KOPT-K1 (cell line): ENCODE measurements around the gene MAPK7.

ENCODE experiments used
- H3K27ac ChIP-seq: fragments of 200-600 bp; sonication (generic); 2 replicates; pipeline ENCODE4 v1.5.1; 2016; ENCODE audit warnings: antibody characterized with exemption, mild to moderate bottlenecking, low read depth, low read length; ENCODE audit not compliant: poor library complexity, severe bottlenecking
- H3K36me3 ChIP-seq: fragments of 200-600 bp; sonication (generic); 2 replicates; pipeline ENCODE4 v1.5.1; 2017; ENCODE audit warnings: antibody characterized with exemption, mild to moderate bottlenecking, low read length, moderate library complexity; ENCODE audit not compliant: insufficient read depth
- H3K9me3 ChIP-seq: fragments of 200-600 bp; sonication (generic); 2 replicates; pipeline ENCODE4 v1.5.1; 2017; ENCODE audit warnings: antibody characterized with exemption, low read length, mild to moderate bottlenecking; ENCODE audit not compliant: insufficient read depth, poor library complexity, severe bottlenecking

MAPK7 gene

DNA sequence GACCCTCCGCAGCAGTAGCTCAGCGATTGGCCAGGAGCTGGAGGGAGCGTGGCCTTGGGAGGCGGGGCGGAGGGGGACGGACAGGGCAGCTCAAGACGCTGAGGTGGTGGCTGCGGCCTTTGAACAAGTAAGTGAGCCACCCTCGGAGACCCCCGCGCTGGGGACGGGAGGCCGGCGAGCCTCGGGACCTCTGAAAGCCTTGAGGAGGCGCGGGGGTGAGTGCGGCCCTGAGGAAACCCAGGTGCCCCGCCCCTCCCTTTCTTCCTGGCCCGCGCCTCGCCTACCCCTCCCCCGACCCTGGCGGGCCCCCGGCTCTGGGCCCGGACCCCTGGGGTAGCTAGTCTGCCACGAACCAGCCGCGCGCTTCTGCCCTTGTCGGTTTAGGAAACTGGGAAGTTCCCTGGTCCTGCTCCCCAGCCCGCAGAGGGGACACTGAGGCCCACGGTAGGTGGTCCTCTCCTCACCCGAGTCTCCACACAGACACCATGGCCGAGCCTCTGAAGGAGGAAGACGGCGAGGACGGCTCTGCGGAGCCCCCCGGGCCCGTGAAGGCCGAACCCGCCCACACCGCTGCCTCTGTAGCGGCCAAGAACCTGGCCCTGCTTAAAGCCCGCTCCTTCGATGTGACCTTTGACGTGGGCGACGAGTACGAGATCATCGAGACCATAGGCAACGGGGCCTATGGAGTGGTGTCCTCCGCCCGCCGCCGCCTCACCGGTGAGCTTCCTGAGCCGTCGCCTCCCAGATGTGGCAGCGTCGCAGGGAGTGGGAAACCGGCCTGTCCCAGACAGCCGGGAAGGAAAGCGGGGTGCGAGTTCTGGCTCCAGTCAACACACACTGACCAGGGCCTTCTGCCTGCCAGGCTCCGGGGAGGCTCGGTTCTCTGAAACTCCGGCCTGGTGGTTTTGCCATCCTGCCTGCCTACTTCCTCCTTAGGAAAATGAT, at the start of gene MAPK7:
MAPK7 (plus strand) TSS at position 83 of the 945 bp plus-strand sequence; CDS start at position 486, 403 bp downstream.
- Histone ChIP-seq H3K9me3 (no peaks in the 10 kb centered on the region), H3K36me3 (peaks cover 42% of the 10 kb centered on the region), H3K27ac (peak within 1 kb of the TSS; percentile 73)

DNA sequence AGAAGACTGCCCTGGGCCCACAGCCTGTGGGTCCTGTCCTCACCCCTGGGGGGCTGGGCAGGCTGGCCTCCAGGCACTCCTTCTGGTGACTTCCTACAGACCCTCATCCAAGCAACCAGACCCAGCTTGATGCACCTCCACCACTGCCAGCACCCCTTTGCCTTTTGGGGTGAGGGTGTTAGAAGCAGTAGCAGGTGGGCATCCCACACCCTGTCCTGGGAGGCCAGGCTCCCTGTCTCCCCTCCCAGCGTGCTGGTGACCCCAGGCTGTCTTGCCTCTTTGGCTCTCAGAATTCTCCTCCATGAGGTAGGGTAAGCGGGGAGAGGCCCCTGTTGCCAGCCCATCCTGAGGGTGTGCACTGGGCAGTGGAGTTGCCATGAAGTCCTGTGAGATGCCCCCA, 49.2 kb upstream of the MAPK7 start:
- no peak overlapping the region for H3K27ac ChIP-seq
- H3K36me3 ChIP-seq = no peaks in the 10 kb centered on the region
- H3K9me3 ChIP-seq = peaks cover 9% of the 10 kb centered on the region

DNA sequence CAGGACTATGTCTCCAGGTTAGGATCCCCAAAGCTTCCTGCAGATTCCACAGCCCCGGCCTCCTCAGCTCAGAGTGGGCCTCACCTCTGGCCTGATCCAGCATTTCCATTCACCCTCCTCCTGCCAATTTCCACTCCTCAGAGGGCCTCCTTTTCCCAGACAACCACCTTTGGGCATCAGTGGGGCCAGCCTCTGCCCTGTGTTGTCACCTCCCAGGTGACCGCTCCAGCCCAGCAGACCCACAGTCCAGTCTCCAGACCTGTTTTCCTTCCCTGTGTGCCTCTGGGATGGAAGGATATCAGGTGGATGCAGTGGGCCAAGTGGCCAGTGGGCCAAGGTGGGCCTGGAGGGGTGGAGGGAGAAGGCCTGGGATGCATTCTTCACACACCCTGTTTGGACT, 48.5 kb upstream of the MAPK7 start:
- no peak overlapping the region for H3K27ac ChIP-seq
- H3K9me3 ChIP-seq = peaks cover 9% of the 10 kb centered on the region
- no peaks in the 10 kb centered on the region for H3K36me3 ChIP-seq

DNA sequence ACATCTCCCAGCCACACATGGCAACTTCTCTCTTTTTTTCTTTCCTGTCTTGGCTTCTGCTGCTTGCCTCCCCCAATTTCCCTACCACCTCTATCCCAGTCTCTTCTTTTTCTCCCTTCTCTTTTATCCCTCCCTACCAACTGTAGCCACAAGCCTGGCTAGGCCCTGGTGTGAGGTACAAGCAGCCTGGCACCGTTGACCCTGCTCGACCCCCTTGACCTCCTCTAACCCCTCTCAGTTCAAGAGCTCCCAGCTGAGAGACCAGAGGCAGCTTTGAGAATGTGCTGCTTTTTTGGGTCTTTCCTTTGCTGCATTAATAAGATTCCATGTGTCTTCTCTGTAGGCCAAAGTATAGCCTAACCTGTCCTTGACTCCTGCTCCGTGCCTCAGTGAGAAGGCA, 48.0 kb upstream of the MAPK7 start:
- Histone ChIP-seq H3K27ac (no peak overlapping the region), H3K36me3 (no peaks in the 10 kb centered on the region), H3K9me3 (peaks cover 7% of the 10 kb centered on the region)

DNA sequence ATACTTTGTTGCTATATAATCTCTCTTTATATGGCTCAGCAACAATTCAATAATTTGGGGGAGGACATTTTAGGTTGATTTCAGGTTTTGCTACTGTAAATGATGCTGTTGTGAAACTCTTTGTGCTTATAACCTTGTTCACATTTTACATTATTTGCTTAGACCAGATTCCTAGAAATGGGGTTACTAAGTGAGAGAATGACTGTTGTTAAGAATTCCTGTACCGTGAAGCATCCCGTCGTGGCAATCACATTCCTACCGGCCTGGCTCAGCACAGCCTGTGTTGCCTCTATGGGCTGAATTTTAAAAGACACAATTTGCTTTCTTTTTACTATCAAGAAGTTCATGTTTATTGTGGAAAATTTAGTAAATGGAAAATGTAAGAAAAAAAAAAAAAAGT, 47.2 kb upstream of the MAPK7 start:
- no peaks in the 10 kb centered on the region for H3K9me3 ChIP-seq
- H3K36me3 ChIP-seq = no peaks in the 10 kb centered on the region
- no peak overlapping the region for H3K27ac ChIP-seq

DNA sequence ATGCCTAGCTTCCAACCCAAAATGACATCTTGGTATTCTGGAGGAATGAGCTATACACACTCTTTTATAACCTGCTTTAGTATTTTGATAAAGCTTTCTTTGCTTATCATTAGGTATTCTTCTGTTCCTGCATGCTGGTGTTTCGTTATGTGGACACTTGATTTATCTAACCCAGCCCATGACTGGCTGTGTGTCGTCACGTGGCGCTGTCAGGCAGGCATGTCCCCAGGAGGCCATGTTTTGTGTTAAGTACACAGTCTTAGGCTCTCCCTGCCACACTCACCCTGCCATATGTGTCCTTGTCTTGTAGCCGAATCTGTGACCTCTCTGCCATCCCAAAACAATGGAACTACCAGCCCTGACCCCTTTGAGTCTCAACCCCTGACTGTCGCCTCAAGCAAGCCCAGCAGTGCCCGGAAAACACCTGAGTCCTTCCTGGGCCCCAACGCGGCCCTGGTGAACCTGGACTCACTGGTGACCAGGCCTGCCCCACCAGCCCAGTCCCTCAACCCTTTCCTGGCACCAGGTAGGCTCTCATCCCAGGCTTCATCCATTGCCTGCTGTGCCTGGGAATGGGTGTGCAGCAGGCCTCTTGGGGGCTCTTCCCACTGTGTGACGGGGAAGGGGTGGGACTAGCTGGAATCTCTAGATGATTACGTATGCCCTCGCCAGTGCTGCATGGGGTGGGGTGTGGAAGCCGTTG, 46.6 kb upstream of the MAPK7 start:
- no peak overlapping the region for H3K27ac ChIP-seq
- H3K9me3 ChIP-seq = no peaks in the 10 kb centered on the region
- no peaks in the 10 kb centered on the region for H3K36me3 ChIP-seq

DNA sequence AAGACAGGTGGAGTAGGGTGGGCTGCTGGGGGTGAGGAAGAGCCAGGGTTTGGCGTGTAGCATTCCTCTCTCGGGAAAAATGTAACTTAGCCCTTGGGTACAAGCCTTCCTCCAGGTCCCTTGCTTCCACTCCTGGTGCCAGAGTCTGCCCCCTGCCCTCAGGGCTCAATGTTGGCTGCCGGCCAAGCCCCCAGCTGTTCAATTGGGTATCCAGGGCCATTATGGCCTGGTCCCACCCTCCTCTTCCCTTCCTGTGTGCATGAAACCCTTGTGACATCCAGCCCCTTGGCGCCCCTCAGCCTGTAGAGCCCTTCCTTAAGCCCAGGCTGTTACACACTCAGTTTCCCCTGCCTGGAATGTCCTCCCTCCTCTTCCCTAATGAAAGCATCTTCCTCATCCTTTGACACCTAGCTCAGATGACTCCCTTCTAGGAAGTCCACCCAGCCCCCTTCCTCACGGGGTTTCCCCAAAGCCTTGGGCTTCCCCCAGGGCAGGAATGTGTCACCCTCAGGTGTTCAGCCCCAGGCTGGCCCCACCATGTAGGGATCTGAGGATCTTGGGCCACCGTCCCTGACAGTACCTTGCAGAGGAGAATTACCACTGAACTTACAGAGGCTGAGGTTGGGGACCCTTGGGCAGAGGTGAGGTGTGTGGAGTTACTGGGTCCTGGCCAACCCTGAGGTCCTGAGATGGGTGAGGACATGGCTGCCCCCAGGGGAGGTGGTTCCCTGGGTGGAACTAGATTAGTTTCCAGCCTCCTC, 45.7 kb upstream of the MAPK7 start:
- H3K36me3 ChIP-seq = no peaks in the 10 kb centered on the region
- no peaks in the 10 kb centered on the region for H3K9me3 ChIP-seq
- no peak overlapping the region for H3K27ac ChIP-seq

DNA sequence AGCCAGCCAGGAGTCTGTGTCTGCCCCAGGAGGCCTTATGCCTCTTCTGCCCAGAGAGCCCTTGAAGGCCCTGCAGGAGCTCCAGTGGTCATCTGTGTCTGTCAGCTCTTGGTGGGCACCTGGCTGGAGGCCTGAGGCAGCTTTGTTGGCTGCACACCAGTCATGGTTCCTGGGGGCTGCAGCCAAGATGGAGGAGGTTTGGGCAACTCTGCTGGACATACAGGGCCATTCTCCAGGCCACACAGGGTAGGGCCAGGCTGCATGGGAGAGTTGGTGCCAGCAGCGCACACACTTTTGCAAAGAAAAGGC, 45.2 kb upstream of the MAPK7 start:
- Histone ChIP-seq H3K36me3 (no peaks in the 10 kb centered on the region), H3K9me3 (no peaks in the 10 kb centered on the region), H3K27ac (no peak overlapping the region)

DNA sequence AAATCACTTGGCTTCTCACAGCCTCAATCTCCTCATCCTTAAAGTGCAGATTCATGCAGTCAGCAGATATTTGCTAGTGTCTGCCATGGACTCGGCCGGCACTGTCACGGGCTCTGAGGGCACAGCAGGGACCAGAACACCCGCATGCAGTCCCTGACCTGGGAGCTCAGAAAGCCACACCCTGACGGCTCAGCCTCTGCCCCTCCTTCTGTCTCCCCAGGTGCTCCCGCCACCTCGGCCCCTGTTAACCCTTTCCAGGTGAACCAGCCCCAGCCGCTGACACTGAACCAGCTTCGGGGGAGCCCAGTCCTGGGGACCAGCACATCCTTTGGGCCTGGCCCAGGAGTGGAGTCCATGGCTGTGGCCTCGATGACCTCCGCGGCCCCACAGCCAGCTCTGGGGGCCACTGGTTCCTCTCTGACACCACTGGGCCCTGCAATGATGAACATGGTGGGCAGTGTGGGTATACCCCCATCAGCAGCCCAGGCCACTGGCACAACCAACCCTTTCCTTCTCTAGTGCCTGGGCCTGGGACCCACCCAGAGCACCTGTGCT, 44.5 kb upstream of the MAPK7 start:
- H3K36me3 ChIP-seq = no peaks in the 10 kb centered on the region
- H3K9me3 ChIP-seq = no peaks in the 10 kb centered on the region
- no peak overlapping the region for H3K27ac ChIP-seq

DNA sequence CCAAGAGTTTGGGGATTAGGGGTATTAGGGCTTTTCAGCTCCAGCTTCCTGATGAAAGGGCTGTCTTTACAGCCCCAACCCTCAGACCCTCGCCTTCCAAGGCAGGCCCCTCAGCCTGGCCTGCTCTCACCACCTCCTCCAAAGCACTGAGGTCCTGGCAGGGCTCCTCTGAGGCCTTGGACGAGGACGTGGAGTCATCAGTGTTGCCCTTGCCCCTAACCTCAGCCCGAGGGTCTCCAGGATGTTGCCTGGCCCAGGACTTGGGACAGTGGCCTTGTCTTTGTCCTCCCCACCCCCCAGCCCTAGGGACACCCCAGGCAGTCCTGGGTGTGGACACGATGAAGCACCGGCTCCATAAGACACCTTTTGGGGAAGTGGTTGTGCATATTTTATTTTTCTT, 44.0 kb upstream of the MAPK7 start:
- Histone ChIP-seq H3K9me3 (no peaks in the 10 kb centered on the region), H3K36me3 (no peaks in the 10 kb centered on the region), H3K27ac (no peak overlapping the region)

DNA sequence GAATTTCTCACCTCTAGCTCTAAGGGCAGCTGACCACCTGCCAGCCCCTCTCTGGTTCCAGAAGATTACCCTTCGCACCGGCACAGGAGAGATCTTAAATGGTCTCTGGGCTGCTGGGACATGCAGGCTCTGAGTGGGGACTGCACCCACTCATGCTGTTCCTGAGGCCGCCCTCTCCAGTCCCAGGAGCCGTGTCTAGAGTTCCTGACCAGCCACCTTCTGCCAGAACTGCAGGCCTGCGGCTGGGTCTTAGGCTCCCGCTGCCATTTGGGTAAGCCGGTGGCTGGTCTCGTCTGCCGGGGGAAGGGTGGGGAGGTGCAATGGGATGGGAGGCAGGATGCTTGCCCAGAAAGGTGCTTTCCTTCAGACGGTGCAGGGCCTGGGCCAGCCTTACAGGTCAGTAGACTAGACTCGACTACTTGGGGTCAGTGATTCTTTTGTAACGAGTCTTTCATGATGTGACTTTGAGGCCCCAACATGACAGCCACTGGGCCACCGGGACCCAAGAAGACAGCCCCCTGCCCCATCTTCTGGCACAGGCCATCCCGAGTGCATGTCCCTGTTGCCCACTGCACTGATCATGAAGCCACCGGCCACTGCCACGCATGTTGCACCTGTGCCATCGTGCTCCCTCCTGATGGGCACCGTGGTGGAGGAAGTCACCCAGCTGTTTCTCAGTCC, 42.2 kb upstream of the MAPK7 start:
- no peaks in the 10 kb centered on the region for H3K36me3 ChIP-seq
- H3K9me3 ChIP-seq = no peaks in the 10 kb centered on the region
- no peak overlapping the region for H3K27ac ChIP-seq

DNA sequence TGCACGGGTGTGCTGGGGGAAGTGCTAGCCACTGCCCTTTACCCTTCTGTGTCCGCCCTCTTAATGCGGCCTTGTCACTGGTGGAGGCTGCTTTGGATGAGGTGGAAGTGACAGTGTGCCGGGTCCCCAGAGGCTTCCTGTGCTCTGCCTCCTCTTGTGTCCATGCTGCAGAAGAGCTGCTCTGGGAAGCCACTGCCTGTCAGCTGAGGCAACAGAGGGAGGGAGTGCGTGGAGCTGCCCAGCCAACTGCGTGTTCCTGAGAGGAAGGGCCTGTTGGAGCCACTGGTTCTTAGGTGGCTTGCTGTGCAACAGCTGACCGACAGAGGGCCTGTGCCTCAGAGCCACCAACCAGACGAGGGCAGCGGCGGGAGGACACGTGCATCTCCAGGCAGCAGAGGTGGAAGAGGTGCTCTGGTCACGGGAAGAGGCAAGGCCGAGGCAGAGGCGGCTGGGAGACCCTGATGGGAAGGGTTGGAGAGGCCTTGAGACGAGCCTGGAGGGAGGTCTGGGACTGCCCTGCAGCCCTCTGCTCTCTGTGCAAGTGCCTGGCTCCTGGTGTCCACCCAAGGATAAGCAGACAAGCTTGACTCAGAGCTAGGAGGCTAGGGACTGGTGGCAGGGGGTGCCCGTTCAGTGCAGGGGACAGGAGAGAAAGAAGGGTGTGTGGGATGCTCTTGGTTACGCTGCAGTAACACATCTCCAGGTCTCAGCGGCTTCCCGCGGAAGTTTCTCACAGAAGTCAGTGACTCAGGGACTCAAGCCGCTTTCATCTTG, 41.2 kb upstream of the MAPK7 start:
- no peaks in the 10 kb centered on the region for H3K9me3 ChIP-seq
- H3K27ac ChIP-seq = no peak overlapping the region
- H3K36me3 ChIP-seq = no peaks in the 10 kb centered on the region

DNA sequence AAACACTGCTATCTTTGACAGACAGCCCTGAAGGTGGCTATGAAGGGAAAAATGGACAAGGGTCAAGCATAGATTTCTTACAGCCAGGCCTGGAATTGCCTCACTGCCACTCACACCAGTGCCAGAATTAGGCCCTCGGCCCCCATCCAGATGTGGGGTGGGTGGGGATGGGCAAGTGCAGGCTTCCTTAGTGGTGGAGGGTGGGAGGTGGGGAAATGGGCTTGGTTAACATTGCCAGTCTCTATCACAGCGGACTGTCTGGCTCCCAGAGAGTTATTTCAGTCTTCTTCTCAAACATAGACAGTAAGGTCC, 40.6 kb upstream of the MAPK7 start:
- Histone ChIP-seq H3K27ac (no peak overlapping the region), H3K9me3 (no peaks in the 10 kb centered on the region), H3K36me3 (no peaks in the 10 kb centered on the region)
